Mucosa of descending colon (tissue), 3 donors: ENCODE results near the gene SPATA19. TPM values are rescaled to one million over a fixed set of nuclear protein-coding genes. Genes with fewer than 3 reads are reported as not detected.
A peak's percentile ranks its signal among the peaks of the same experiment; 100 is the strongest.

ENCODE experiments used
- ATAC-seq: fragments of 200-7000 bp; cut with Tn5 transposase; one replicate; pipeline ENCODE4 v1.9.1; 2020; ENCODE audit warnings: mild to moderate bottlenecking, moderate library complexity
- DNase-seq, 3 donors: peaks; one replicate each; pipeline ENCODE4 v3.0.0-alpha.2; 2020
- H3K36me3 ChIP-seq: fragments of 200-600 bp; one replicate; pipeline ENCODE4 v1.8.0; 2021; ENCODE audit warnings: low read depth, mild to moderate bottlenecking
- H3K4me1 ChIP-seq: fragments of 200-600 bp; one replicate; pipeline ENCODE4 v1.8.0; 2021; ENCODE audit warnings: low read depth, mild to moderate bottlenecking
- H3K4me3 ChIP-seq: fragments of 200-600 bp; one replicate; pipeline ENCODE4 v1.8.0; 2021; ENCODE audit warnings: mild to moderate bottlenecking
- H3K9me3 ChIP-seq: fragments of 200-600 bp; one replicate; pipeline ENCODE4 v1.8.0; 2021; ENCODE audit warnings: mild to moderate bottlenecking
- CTCF ChIP-seq: fragments of 200-600 bp; IDR thresholded peaks from one replicate; pipeline ENCODE4 v1.8.0; 2022; ENCODE audit warnings: antibody characterized with exemption, mild to moderate bottlenecking
- intact Hi-C, 2 donors: fragments of 100-400 bp; cut with DNase I in 1 of 2; cut with micrococcal nuclease in 1 of 2; formaldehyde crosslinking; loops; one replicate each; pipeline versions ENCODE4 v1.11.0 to v1.11.1; 2022; cut with DNase I, micrococcal nuclease
- total RNA-seq, 3 donors: library from RNA; stranded (reverse); fragmentation: NEBNext Ultra II Directional in 2 of 3; extraction: Animal tissue kit (Norgen Biotek cat#: 25700) in 2 of 3; gene quantifications; one replicate each; pipeline versions ENCODE4 v1.2.1 to v1.2.4, GENCODE V29; 2021 to 2023
- donor health status: DM: no; HTN: no; CAD: no; lungs with moderate emphysema.
- donor health status: DM: no; HTN: no; CAD: no.
- donor health status: DM: no; HTN: yes; CAD: no.

Gene SPATA19
- total RNA-seq, 3 donors from 2014 or later: not detected

- intact Hi-C loops: loop anchor here in 1 of 2 donors (10.0 kb wide), 1 partner anchor 691 kb away; no protein-coding TSS in a partner anchor
- TF ChIP-seq CTCF: no peak
- ATAC-seq (no peak), DNase-seq (no peak)
- no peaks in the 10 kb centered on the region for H3K4me1 ChIP-seq
- H3K36me3 ChIP-seq: no peaks in the 10 kb centered on the region
- H3K4me3 ChIP-seq: no peak overlapping the region
- H3K9me3 ChIP-seq: no peaks in the 10 kb centered on the region
These were observed 19.6 kb downstream of the SPATA19 start for GRCh38 chr11:133825666-133826065.

- intact Hi-C loops: loop anchor here in 1 of 2 donors (10.0 kb wide), 1 partner anchor 690 kb away; no protein-coding TSS in a partner anchor
- H3K4me1 ChIP-seq: no peaks in the 10 kb centered on the region
- H3K36me3 ChIP-seq: no peaks in the 10 kb centered on the region
- H3K4me3 ChIP-seq: no peak overlapping the region
- no peak for TF ChIP-seq CTCF
- H3K9me3 ChIP-seq: no peaks in the 10 kb centered on the region
- DNase-seq (no peak), ATAC-seq (no peak)
These were observed 20.2 kb downstream of the SPATA19 start for GRCh38 chr11:133825156-133825555.

GRCh38 chr11:133824593-133824992, 20.7 kb downstream of the SPATA19 start:
- intact Hi-C loops: loop anchor here in 1 of 2 donors (10.0 kb wide), 1 partner anchor 690 kb away; no protein-coding TSS in a partner anchor
- no peak for ATAC-seq
- no peak for TF ChIP-seq CTCF

GRCh38 chr11:133823614-133824013, 21.7 kb downstream of the SPATA19 start:
- intact Hi-C loops: loop anchor here in 1 of 2 donors (10.0 kb wide), 1 partner anchor 689 kb away; no protein-coding TSS in a partner anchor
- TF ChIP-seq CTCF: no peak
- no peak for DNase-seq
- no peaks in the 10 kb centered on the region for H3K36me3 ChIP-seq
- H3K9me3 ChIP-seq: no peaks in the 10 kb centered on the region
- no peak for ATAC-seq
- no peaks in the 10 kb centered on the region for H3K4me1 ChIP-seq
- H3K4me3 ChIP-seq: no peak overlapping the region

More at GRCh38 chr11:133824593-133824992, 20.7 kb downstream of the SPATA19 start:
- Histone ChIP-seq H3K4me1 (no peaks in the 10 kb centered on the region), H3K9me3 (no peaks in the 10 kb centered on the region), H3K4me3 (no peak overlapping the region), H3K36me3 (no peaks in the 10 kb centered on the region)
- DNase-seq: no peak

GRCh38 chr11:133823211-133823610, 22.1 kb downstream of the SPATA19 start:
- intact Hi-C loops: loop anchor here in 1 of 2 donors (10.0 kb wide), 1 partner anchor 688 kb away; no protein-coding TSS in a partner anchor
- no peak for TF ChIP-seq CTCF
- no peaks in the 10 kb centered on the region for H3K36me3 ChIP-seq
- H3K9me3 ChIP-seq: no peaks in the 10 kb centered on the region
- H3K4me1 ChIP-seq: no peaks in the 10 kb centered on the region
- ATAC-seq (no peak), DNase-seq (no peak)
- H3K4me3 ChIP-seq: no peak overlapping the region

- no peaks in the 10 kb centered on the region for H3K36me3 ChIP-seq
- peak in 1 of 3 donors; percentile 56 for DNase-seq
- peak; percentile 56 for ATAC-seq
- no peaks in the 10 kb centered on the region for H3K9me3 ChIP-seq
- intact Hi-C loops: loop anchor here in 1 of 2 donors (10.0 kb wide), 1 partner anchor 687 kb away; no protein-coding TSS in a partner anchor
- TF ChIP-seq CTCF: no peak
- no peaks in the 10 kb centered on the region for H3K4me1 ChIP-seq
- no peak overlapping the region for H3K4me3 ChIP-seq
These were observed 23.5 kb downstream of the SPATA19 start for GRCh38 chr11:133821776-133822175.
